Fibroblast of lung (primary cell): ENCODE measurements around the gene RAI1. TPM values are rescaled to one million over a fixed set of nuclear protein-coding genes. Genes with fewer than 3 reads are reported as not detected.

Experiments
- DNase-seq, 2 donors: peaks; one replicate each; pipeline versions ENCODE4 v3.0.0 to v3.0.0-alpha.2; 2010; ENCODE audit warnings: low read depth in 2 of 2
- H2AFZ ChIP-seq: 2 replicates; pipeline ENCODE4 v1.5.1; 2012; ENCODE audit warnings: low read length, control low read depth, inconsistent platforms
- H3K27ac ChIP-seq: 2 replicates; pipeline ENCODE4 v1.5.1; 2011; ENCODE audit warnings: low read length, control low read depth; ENCODE audit not compliant: insufficient read depth
- H3K27me3 ChIP-seq: 2 replicates; pipeline ENCODE4 v1.5.1; 2011; ENCODE audit warnings: mild to moderate bottlenecking, low read length; ENCODE audit not compliant: control insufficient read depth, insufficient read depth
- H3K36me3 ChIP-seq: 2 replicates; pipeline ENCODE4 v1.5.1; 2011; ENCODE audit warnings: low read length; ENCODE audit not compliant: control insufficient read depth, insufficient read depth
- H3K4me1 ChIP-seq: 2 replicates; pipeline ENCODE4 v1.5.1; 2011; ENCODE audit warnings: low read length; ENCODE audit not compliant: control insufficient read depth, insufficient read depth; ENCODE audit errors: extremely low read depth
- H3K4me2 ChIP-seq: 2 replicates; pipeline ENCODE4 v1.5.1; 2011; ENCODE audit warnings: low read length, control low read depth; ENCODE audit not compliant: insufficient read depth; ENCODE audit errors: extremely low read depth
- H3K4me3 ChIP-seq, 4 experiments: fragments of 200-600 bp in 1 of 4; sonication (generic) in 1 of 4; replicated peaks in 1 of 4; 2 replicates each; pipeline ENCODE4 v1.5.1; 2011 to 2016; ENCODE audit warnings: low read length in 4 of 4, low read depth in 3 of 4, mild to moderate bottlenecking in 3 of 4, control low read depth in 2 of 4, inconsistent platforms in 1 of 4, mixed read lengths in 1 of 4; ENCODE audit not compliant: insufficient read depth in 1 of 4; ENCODE audit errors: control extremely low read depth in 1 of 4
- H3K79me2 ChIP-seq: 2 replicates; pipeline ENCODE4 v1.5.1; 2012; ENCODE audit warnings: mild to moderate bottlenecking, low read length, inconsistent platforms; ENCODE audit not compliant: control insufficient read depth, insufficient read depth
- H3K9ac ChIP-seq: 2 replicates; pipeline ENCODE4 v1.5.1; 2011; ENCODE audit warnings: mild to moderate bottlenecking, low read length, control low read depth; ENCODE audit not compliant: insufficient read depth
- H3K9me3 ChIP-seq: 2 replicates; pipeline ENCODE4 v1.5.1; 2012; ENCODE audit warnings: low read depth, low read length; ENCODE audit not compliant: control insufficient read depth, insufficient read depth
- H4K20me1 ChIP-seq: 2 replicates; pipeline ENCODE4 v1.5.1; 2011; ENCODE audit warnings: low read length; ENCODE audit not compliant: control insufficient read depth, insufficient read depth; ENCODE audit errors: extremely low read depth
- CTCF ChIP-seq, 2 donors: IDR thresholded peaks in 1 of 2; conservative IDR thresholded peaks in 1 of 2; 1 replicate in 1 of 2; 2 replicates in 1 of 2; pipeline ENCODE4 v1.5.1; 2011 to 2012; ENCODE audit warnings: low read length in 2 of 2, control low read depth in 1 of 2, inconsistent platforms in 1 of 2, low read depth in 1 of 2, mild to moderate bottlenecking in 1 of 2
- EZH2 ChIP-seq: IDR thresholded peaks from 2 replicates; pipeline ENCODE4 v1.5.1; 2012; ENCODE audit warnings: low read length, control low read depth, mild to moderate bottlenecking; ENCODE audit errors: missing control alignments
- polyA plus RNA-seq, 2 donors: library from polyadenylated mRNA; depleted of rRNA in 1 of 2; stranded (reverse) in 1 of 2; unstranded in 1 of 2; fragments of >200 nt; gene quantifications; 2 replicates each; pipeline ENCODE4 v1.2.1, GENCODE V29; 2011 to 2012; ENCODE audit warnings: missing spikeins in 1 of 2
- total RNA-seq: library from RNA; depleted of rRNA; stranded (reverse); fragments of >200 nt; gene quantifications from 2 replicates; pipeline ENCODE4 v1.2.1, GENCODE V29; 2014

RAI1 gene
- total and polyA plus RNA-seq, 2 donors (not counting 1 experiment from before 2014, with no cell fraction given): 2.1 to 6.6 TPM

GRCh38 chr17:17732892-17733670, 51.8 kb downstream of the RAI1 start:
- no peak overlapping the region for H3K9ac ChIP-seq
- peak in 1 of 2 donors; percentile 92 for DNase-seq
- no peaks in the 10 kb centered on the region for H3K9me3 ChIP-seq
- H3K4me1 ChIP-seq: peaks cover 15% of the 10 kb centered on the region
- no peak overlapping the region for H3K4me2 ChIP-seq
- no peak for TF ChIP-seq CTCF (conservative IDR thresholded peaks at IDR 0.05 in 1 of 2, IDR thresholded peaks at IDR 0.05 in 1 of 2; ENCODE audit: low read depth in 1 of 2, low read length in 2 of 2)
- TF ChIP-seq EZH2: no peak
- H2AFZ ChIP-seq: no peak overlapping the region
- H3K27ac ChIP-seq: peak overlapping the region; percentile 31
- no peaks in the 10 kb centered on the region for H3K27me3 ChIP-seq
- peaks cover 4% of the 10 kb centered on the region for H3K36me3 ChIP-seq
- peaks cover 39% of the 10 kb centered on the region for H3K79me2 ChIP-seq
- H3K4me3 ChIP-seq: no peak overlapping the region
- H4K20me1 ChIP-seq: no peaks in the 10 kb centered on the region

GRCh38 chr17:17736205-17737183, 55.2 kb downstream of the RAI1 start:
- H3K9me3 ChIP-seq: no peaks in the 10 kb centered on the region
- H3K79me2 ChIP-seq: peaks cover 30% of the 10 kb centered on the region
- H3K27me3 ChIP-seq: no peaks in the 10 kb centered on the region
- no peak overlapping the region for H3K9ac ChIP-seq
- peak in 1 of 2 donors; percentile 58 for DNase-seq
- no peak overlapping the region for H3K27ac ChIP-seq
- no peak overlapping the region for H3K4me2 ChIP-seq
- H4K20me1 ChIP-seq: no peaks in the 10 kb centered on the region
- no peak overlapping the region for H2AFZ ChIP-seq
- H3K4me3 ChIP-seq: no peak overlapping the region
- no peak for TF ChIP-seq EZH2
- no peaks in the 10 kb centered on the region for H3K36me3 ChIP-seq
- peaks cover 40% of the 10 kb centered on the region for H3K4me1 ChIP-seq

GRCh38 chr17:17737961-17738894, 57.0 kb downstream of the RAI1 start:
- no peaks in the 10 kb centered on the region for H4K20me1 ChIP-seq
- H2AFZ ChIP-seq: no peak overlapping the region
- DNase-seq: peak; percentile 47 to 60
- H3K79me2 ChIP-seq: peaks cover 38% of the 10 kb centered on the region
- no peaks in the 10 kb centered on the region for H3K27me3 ChIP-seq
- no peaks in the 10 kb centered on the region for H3K36me3 ChIP-seq
- H3K4me2 ChIP-seq: peak overlapping the region; percentile 42
- no peak overlapping the region for H3K27ac ChIP-seq
- H3K9ac ChIP-seq: no peak overlapping the region
- H3K9me3 ChIP-seq: no peaks in the 10 kb centered on the region
- TF ChIP-seq CTCF (conservative IDR thresholded peaks at IDR 0.05 in 1 of 2, IDR thresholded peaks at IDR 0.05 in 1 of 2; ENCODE audit: low read depth in 1 of 2, low read length in 2 of 2) (no peak), EZH2 (no peak)
- H3K4me3 ChIP-seq: no peak overlapping the region
- peaks cover 44% of the 10 kb centered on the region for H3K4me1 ChIP-seq
